Ovary (tissue), 9 donors: ENCODE measurements around the gene EFHB. TPM values are rescaled to one million over a fixed set of nuclear protein-coding genes. Genes with fewer than 3 reads are reported as not detected.
"Not testable (repeated sequence)": the region's sequence is repeated elsewhere in the genome, so short reads cannot be mapped to it uniquely, and the experiment has no call there.

Experiments
- DNase-seq, 5 donors: peaks; one replicate each; pipeline ENCODE4 v3.0.0-alpha.2; 2019 to 2020
- H3K27ac ChIP-seq, 2 donors: fragments of 200-600 bp; one replicate each; pipeline versions ENCODE4 v1.5.1 to v1.8.0; 2019 to 2022
- H3K27me3 ChIP-seq: fragments of 200-600 bp; one replicate; pipeline ENCODE4 v1.8.0; 2022
- H3K36me3 ChIP-seq: fragments of 200-600 bp; sonication (generic); one replicate; pipeline ENCODE4 v1.5.1; 2019
- H3K4me1 ChIP-seq: one replicate; pipeline ENCODE4 v1.8.1; 2013; ENCODE audit warnings: mild to moderate bottlenecking, moderate library complexity; ENCODE audit not compliant: insufficient read depth
- H3K4me3 ChIP-seq: fragments of 200-600 bp; sonication (generic); one replicate; pipeline ENCODE4 v1.5.1; 2017
- H3K9me3 ChIP-seq, 2 donors: fragments of 200-600 bp in 1 of 2; sonication (generic) in 1 of 2; one replicate each; pipeline versions ENCODE4 v1.5.1 to v1.8.1; 2013 to 2019; ENCODE audit warnings: mild to moderate bottlenecking in 1 of 2, moderate library complexity in 1 of 2
- CTCF ChIP-seq, 3 donors: fragments of 450-650 bp in 2 of 3; fragments of 200-600 bp in 1 of 3; IDR thresholded peaks; one replicate each; pipeline versions ENCODE4 v1.5.1 to v1.8.0; 2016 to 2022; ENCODE audit warnings: antibody characterized with exemption in 3 of 3, mild to moderate bottlenecking in 1 of 3
- EP300 ChIP-seq: sonication (generic); formaldehyde crosslinking; IDR thresholded peaks from one replicate; pipeline ENCODE4 v1.6.1; 2017; ENCODE audit warnings: antibody characterized with exemption
- WGBS, 3 donors: extraction: QIAGEN DNeasy Blood & Tissue Kit in 1 of 3; methylation state at CpG; one replicate each; pipeline versions ENCODE4 v1.1.5 to v1.1.7; 2013 to 2017; 5-methylcytosine and 5-hydroxymethylcytosine counted together
- intact Hi-C, 4 donors: fragments of 100-400 bp; cut with DNase I; formaldehyde crosslinking; loops; one replicate each; pipeline versions ENCODE4 v1.11.0 to v1.15.1; 2022 to 2023
- polyA plus RNA-seq, 2 donors: library from polyadenylated mRNA; stranded (reverse); fragments of 200-250 nt in 1 of 2; fragments of 350-450 nt in 1 of 2; fragmentation: Illumina TruSeq in 1 of 2; extraction: RNeasy Lipid Tissue Mini Kit (QIAGEN cat#74804) in 1 of 2; gene quantifications; one replicate each; pipeline ENCODE4 v1.2.3, GENCODE V29; 2013 to 2014
- total RNA-seq, 7 donors: library from RNA; depleted of rRNA in 2 of 7; stranded (reverse); fragments of >200 nt in 2 of 7; fragmentation: NEBNext Ultra II Directional in 3 of 7; extraction: Animal tissue kit (Norgen Biotek cat#: 25700) in 3 of 7; gene quantifications; one replicate each; pipeline versions ENCODE4 v1.1.0 to v1.2.4, GENCODE V29; 2016 to 2023
- donor health status: DM: no; HTN: no; CAD: no; lungs with moderate emphysema.
- donor health status: DM: no; HTN: no; CAD: no.
- donor health status: Bipolar disorder and iron deficiency.
- donor health status: DM: yes; HTN: yes; CAD: no.
- donor health status: DM: no; HTN: no; CAD: no.
- donor health status: DM: yes; HTN: yes; CAD: no.

EFHB gene
- total and polyA plus RNA-seq, 9 donors: 0.42 to 9.2 (median 2.2) TPM

GRCh38 chr3:19866751-19867347 is 67.2 kb downstream of the EFHB start:
- Histone ChIP-seq H3K4me1 (no peaks in the 10 kb centered on the region), H3K27me3 (no peaks in the 10 kb centered on the region), H3K4me3 (no peak overlapping the region), H3K27ac (no peak overlapping the region), H3K9me3 (no peaks in the 10 kb centered on the region), H3K36me3 (no peaks in the 10 kb centered on the region)
- peak in 2 of 5 donors; percentile 23 to 32 for DNase-seq
- TF ChIP-seq CTCF (IDR thresholded peaks at IDR 0.05) (peak in 2 of 3 donors; percentile 33 to 41), EP300 (no peak)
- 4 to 6% (median 5%) methylated on average over 7 of the region's 7 CpGs for WGBS, 3 donors
- intact Hi-C loops: no loop called here

- H3K4me1 ChIP-seq, DNase-seq, H3K36me3 ChIP-seq, intact Hi-C loops, H3K27ac ChIP-seq, H3K9me3 ChIP-seq, H3K4me3 ChIP-seq, H3K27me3 ChIP-seq: not testable (repeated sequence)
- WGBS, 3 donors: 65 to 79% (median 75%) methylated on average over 11 to 13 of the region's 13 CpGs
These were observed 78.7 kb downstream of the EFHB start for GRCh38 chr3:19855318-19855717.

GRCh38 chr3:19846609-19847008 is 87.4 kb downstream of the EFHB start:
- intact Hi-C loops, H3K4me3 ChIP-seq, H3K27me3 ChIP-seq, H3K27ac ChIP-seq, DNase-seq, H3K4me1 ChIP-seq, H3K9me3 ChIP-seq, H3K36me3 ChIP-seq: not testable (repeated sequence)
- 76 to 84% (median 77%) methylated on average over 6 to 7 of the region's 7 CpGs for WGBS, 3 donors

Other genes starting within 250 kb of the EFHB start
- 10 to 100 TPM; 39.8 to 61.2 (median 46.9) TPM for gene RAB5A, start 12.9 kb upstream of the EFHB start, total RNA-seq
- gene RAB5A, start 12.9 kb upstream of the EFHB start, polyA plus RNA-seq: 10 to 100 TPM; 24.6 to 65.8 TPM
- gene PP2D1, start 78.0 kb upstream of the EFHB start, total RNA-seq: not detected
- gene PP2D1, start 78.0 kb upstream of the EFHB start, polyA plus RNA-seq: not detected
- gene KAT2B, start 106.2 kb upstream of the EFHB start, total RNA-seq: 10 to 100 TPM; 31.4 to 49.3 (median 36.9) TPM
- 10 to 100 TPM; 15.1 to 26.1 TPM for gene KAT2B, start 106.2 kb upstream of the EFHB start, polyA plus RNA-seq